Kasumi-1 (cell line): ENCODE measurements around the gene CTNNA2.

Experiments used
- DNase-seq, 2 experiments: peaks; one replicate each; lab custom pipeline; 2025; lab: John Stamatoyannopoulos, UW

CTNNA2 gene

GRCh38 chr2:79512442-79513401 is at the start of gene CTNNA2:
Gene CTNNA2, plus strand, starts transcription at chr2:79513051.
- DNase-seq: peak; percentile 36 to 51

DNA sequence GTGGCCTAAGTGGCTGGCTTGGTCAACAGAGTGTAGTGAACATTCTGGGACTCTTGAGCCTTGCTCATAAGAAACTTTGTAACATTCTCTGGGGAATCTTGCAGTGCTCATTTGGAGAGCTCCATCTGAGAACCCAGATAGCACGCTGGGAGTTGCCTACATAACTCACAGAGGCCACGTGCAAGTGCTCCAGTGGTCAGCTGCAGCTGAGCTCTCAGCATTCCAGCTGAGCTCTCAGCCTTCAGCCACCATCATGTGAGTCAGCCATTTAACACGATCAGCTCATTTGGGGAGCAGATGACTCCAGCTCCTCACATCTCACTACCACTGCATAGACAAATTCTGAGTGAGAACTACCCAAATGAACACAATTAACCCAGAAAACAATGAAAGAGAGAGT is 25.5 kb upstream of the CTNNA2 start:
- no peak for DNase-seq

- DNase-seq: peak; percentile 64 to 85
These were observed 1.4 kb upstream of the CTNNA2 start for GRCh38 chr2:79511320-79511951.

DNA sequence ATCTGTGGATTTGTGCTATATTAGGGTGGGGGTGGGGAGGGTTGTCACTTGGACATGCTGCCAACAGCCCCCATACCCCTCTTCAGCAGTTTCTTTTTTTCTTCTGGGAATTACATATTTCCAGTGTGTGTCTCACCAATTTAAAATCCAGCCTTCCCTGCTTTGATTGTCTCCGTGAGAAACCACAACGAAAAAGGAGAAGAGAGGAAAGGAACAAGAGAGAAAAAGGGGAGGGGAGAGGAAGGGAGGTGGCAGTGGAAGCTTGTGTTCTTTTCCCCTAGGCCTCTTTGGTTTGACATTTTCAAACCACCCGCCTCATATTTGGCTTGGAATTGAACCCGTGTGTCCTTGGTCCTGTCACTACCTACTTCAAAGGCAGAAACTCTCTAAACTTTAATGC is 860 bp downstream of the CTNNA2 start:
- DNase-seq: peak; percentile 1 to 16

GRCh38 chr2:79529636-79530035 is 16.8 kb downstream of the CTNNA2 start:
- no peak for DNase-seq

DNA sequence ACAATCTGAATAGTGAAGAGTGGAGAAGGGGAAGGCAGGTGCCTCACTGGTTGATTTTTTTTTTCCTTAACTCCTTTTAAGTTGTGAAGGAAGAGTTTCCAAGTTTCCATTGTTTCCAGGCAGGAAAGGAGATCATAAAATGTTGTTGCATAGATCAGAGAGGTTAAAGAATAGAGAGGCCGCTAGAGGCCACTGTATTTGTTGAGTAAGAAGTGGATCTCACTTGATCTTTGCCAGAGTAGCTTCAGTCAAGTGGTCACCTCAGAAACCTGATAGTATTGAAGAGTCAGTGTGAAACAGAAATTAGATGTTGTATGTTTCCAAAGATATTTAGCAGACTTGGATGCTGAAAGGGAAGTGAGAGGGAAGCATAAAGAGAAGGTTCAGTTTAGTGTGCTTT is 17.6 kb downstream of the CTNNA2 start:
- no peak for DNase-seq

- DNase-seq: no peak
These were observed 34.7 kb downstream of the CTNNA2 start for GRCh38 chr2:79547568-79547967.

DNA sequence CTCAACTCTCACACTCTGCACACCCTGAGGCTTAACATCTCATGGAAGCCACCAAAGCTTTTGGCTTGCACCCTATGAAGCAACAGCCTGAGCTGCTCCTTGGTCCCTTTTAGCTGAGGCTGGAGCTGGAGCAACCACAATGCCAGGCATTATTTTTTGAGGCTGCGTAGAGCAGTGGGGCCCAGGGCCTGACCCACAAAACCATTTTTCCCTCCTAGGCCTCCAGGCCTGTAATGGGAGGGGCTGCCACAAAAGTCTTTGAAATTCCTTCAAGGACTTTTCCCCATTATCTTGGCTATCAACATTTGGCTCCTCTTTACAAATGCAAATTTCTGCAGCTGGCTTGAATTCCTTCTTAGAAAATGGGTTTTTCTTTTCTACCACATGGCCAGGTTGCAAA is 39.8 kb downstream of the CTNNA2 start:
- no peak for DNase-seq

DNA sequence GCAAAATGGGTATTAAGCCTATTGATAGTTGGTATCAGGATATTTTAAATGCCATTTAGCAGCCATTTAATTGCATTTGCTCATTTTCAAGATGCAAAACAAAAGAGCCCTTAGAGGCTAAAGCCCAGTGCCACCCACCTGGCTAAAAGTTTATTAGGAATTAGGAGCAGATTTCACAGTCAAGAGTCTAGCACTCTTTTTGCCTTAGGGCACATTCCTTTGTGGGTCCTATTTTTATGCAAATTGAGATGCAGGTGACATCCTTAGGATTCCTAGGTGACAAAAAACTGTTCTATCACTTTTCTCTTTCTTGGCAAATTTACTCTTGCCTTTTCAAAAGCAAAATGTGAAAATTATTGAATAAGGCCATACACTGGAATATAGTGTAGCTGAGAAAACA is 42.0 kb downstream of the CTNNA2 start:
- DNase-seq: no peak

DNA sequence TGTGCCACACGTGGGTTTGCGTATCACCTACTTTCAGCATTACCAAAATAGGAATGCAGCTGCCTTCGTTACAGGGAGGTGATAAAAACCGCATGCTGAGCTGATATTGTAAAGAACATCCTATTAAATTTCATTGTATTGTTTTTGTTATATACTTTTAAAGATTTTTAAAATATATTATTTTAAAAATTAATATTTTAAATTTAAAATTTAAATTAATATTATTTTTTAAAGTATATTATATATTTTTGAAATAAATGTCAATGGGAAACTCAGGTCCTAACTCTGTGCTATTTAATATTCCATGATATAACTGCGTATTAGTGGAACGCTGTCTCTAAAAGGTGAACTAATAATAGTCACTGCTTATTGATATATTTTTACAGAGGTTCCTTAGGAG is 51.2 kb downstream of the CTNNA2 start:
- DNase-seq: no peak

DNA sequence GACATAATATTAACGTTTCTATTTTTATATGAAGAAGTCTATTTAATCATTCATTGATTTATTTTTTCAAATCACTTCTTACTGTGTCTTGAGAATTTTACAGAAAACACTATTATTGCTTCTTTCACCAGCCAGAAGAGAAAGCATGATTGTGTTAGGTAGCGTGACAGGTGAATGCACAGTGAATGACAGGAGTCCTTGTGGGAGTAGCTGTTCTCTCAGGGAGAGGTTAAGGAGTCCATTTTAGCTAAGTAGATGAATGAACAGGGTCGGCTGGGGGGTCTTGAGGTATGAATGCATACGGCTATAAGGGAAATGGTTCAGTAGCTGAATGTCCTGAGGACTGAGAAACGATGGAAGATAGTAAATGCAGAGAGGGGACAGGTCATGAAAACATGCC is 56.2 kb downstream of the CTNNA2 start:
- no peak for DNase-seq

DNA sequence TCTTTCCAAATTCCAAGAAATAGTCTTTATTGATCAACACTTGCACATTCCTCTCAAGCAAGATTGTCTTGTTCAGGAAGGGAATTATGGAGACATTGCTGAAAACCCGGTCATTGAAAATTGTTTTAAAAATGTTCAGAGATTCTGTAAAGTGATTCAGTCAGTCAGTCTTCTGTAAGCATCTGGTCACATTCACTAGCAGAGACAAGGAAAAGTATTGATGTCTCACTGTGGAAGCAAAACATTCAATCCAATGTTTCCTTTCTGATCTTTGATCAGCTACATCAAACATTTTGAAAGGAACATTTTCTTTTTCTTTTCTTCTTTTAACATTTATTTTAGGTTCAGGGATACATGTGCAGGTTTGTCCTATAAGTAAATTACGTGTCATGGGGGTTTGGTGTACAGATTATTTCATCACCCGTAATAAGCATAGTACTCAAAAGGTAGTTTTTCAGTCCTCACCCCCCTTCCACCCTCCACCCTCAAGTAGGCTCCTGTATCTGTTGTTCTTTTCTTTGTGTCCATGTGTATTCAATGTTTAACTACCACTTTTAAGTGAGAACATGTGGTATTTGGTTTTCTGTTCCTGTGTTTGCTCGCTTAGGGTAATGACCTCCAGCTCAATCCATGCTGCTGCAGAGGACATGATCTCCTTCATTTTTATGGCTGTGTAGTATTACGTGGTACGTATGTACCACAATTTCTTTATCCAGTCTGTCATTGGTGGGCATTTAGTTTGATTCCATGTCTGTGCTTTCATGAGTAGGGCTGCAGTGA is 61.2 kb downstream of the CTNNA2 start:
- DNase-seq: no peak

DNA sequence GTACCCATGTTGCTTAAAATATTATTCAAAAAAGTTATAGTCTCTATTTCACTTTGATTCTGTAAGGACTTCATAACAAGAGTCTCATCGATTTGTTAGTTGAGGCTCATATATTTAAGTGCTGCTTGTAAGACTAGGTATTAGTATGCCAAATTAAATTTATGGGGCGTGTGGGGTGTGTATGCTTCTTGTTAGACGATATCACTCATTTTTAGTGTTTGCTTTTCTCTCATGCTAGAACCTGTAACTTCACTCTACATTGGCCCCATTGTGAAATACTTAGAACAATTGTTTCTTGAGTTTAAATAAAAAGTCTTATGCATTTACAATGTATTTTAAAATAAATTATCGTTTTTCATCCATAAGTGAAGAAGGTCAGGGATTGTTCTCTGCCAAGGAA is 63.6 kb downstream of the CTNNA2 start:
- no peak for DNase-seq

DNA sequence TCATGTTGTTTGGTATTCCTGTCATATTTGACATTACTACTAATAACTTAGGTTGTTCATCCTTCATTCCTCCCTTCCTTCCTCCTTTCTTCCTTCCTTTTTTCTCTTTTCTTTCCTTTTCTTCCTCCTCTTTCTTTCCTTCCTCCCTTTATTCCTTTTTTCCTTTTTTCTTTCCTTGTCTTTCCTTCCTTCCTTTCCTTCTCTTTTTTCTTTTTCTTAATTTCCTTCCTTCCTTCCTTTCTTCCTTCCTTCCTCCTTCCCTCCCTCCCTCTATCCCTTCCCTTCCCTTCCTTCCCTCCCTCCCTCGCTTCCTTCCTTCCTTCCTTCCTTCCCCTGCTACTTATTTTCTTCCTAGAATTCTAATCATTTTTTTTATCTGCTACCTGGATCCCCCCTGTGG is 66.1 kb downstream of the CTNNA2 start:
- DNase-seq: no peak

DNA sequence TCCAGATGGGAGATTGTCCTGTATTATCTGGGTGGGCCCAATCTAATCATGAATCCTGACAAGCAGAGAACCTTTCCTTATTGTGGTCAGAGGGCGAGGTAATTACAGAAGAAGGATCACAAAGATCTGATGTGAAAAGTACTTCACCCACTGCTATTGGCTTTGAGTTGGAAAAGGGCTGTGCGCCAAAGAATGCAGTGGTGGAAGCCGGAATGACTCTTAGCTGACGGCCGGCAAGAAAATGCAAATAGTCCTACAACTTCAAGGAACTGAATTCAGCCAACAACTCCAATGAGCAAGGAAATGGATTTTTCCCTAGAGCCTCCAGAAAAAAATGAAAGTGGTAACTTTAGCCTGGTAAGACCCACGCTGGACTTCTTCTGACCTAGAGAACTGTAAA is 67.3 kb downstream of the CTNNA2 start:
- DNase-seq: no peak

DNA sequence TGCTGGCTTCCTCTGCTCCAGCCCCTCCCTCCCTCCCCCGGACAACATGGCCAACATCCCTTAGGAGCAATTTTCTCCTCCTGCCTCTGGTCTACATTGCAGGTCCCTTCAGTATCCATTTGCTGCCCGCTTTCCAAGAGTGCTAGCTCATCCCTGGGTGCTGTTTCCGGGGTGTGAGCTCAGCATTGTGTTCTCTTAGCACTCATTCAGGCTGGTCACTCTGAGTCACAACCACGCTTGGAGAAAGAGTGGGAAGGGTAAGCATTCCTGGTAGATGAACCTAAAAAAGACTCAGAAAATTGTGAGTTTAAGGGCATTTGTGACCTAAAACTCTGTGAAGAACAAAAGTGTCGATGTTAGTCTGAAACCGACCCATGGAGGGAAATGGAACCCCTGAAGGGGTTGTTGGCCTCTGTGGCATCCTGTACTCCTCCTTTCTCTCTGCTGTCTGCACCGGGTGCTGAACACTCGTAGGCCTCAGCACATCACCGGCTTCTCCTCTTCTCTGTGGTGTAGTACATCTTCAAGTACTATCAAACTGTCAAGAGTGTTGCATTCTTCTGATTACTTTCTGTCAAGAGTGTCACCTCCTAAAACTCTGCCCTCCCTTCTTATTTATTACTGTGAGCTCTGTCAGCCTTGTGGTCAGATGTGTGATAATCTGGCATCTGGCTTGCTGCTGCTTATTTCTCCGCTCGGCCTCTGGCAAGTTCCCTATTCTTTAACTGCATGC is 73.0 kb downstream of the CTNNA2 start:
- DNase-seq: peak; percentile 88 to 90

- DNase-seq: no peak
These were observed 78.4 kb downstream of the CTNNA2 start for GRCh38 chr2:79591281-79591680.

DNA sequence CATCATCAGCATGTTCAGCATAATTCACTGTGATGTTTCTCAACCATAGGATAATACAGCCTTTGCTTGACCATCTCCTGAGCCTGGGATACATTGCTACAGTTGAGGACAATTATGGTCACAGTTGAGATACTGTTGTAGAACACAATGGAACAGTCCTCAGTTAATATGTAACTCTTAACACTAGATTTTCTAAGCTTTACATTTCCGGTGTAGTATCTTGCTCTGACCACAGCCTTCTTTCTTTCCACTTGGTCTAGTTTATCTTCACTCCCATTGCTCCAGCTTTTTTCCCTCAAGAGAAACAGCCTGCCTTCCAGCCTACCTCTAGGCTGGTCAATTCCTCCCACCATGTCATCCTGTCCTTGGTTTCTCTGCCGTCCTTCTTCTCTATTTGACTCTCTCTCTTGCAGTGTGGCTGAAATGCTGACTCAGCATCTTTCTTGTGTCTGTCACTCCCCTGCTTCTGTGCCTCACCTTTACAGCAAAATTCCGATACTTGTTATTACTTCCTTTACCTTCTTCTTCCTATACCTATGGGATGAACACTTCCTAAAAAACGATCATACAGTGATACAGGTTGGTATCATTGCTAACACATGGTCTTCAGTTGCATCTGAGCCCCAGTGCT is 80.5 kb downstream of the CTNNA2 start:
- DNase-seq: no peak

DNA sequence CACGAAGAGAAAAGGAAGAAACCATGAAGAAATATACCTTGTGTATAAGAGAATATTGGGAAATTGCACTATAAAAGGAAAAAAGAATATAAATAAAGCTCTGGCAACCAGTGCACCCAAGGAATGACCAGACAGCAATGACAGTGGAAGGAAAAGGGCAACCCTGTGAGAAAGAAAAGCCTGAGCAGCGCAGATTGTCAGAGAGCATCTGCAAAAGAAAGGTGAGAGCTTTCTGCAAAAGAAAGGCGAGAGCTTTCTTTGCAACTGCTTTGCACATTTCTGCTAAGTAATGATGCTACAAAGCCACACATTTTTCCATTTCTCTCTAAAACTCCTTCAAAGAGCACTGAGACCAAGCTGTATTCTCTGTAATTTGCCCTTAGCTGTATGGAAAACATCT is 83.6 kb downstream of the CTNNA2 start:
- no peak for DNase-seq

GRCh38 chr2:79604748-79605147 is 91.9 kb downstream of the CTNNA2 start:
- no peak for DNase-seq

- DNase-seq: no peak
These were observed 98.7 kb downstream of the CTNNA2 start for GRCh38 chr2:79611448-79612016.
